ENCODE measurements around the gene SCD5. TPM values are rescaled to one million over a fixed set of nuclear protein-coding genes. Genes with fewer than 3 reads are reported as not detected.

SCD5 gene
- total and polyA plus RNA-seq, 2 of the 13 experiments (the other 11 are each of a cell fraction or from before 2014, with no cell fraction given): not detected

DNA sequence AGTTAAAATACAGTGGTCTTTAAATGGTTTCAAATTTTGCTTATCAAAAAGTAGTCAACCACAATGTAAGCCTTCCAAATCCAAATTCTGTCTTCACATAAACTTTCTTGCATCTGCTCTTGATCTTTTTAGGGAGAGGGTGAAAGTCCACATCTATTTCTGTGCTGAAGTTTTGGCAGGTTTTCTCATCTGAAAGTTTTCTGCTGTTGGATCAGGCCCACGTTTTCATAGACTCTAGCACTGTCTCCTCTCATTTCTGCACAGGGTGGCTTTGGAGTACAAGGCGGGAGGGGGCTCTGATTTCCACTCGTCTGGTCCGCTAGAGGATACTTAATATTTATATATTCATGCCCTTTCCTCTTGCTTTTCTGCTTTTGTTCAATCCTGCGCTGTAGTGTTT, 218.7 kb downstream of the SCD5 start:
- Histone ChIP-seq H3K27me3 (ENCODE audit: control insufficient read depth in 1 of 2, insufficient read depth in 2 of 2, low read length in 2 of 2) (peaks cover 0 to 2% of the 10 kb centered on the region in 2 experiments; a peak in 1 of 5 replicates), H4K20me1 (ENCODE audit: insufficient read depth, low read length) (no peaks in the 10 kb centered on the region), H2AFZ (ENCODE audit: low read length) (no peak overlapping the region), H3K9ac (ENCODE audit: insufficient read depth, low read depth, low read length) (no peak overlapping the region), H3K9me3 (ENCODE audit: low read length) (no peaks in the 10 kb centered on the region), H3K36me3 (replicated peaks in 1 of 2; ENCODE audit: control insufficient read depth in 1 of 2, insufficient read depth in 2 of 2, low read length in 2 of 2) (no peaks in the 10 kb centered on the region), H3K4me1 (ENCODE audit: insufficient read depth, low read length) (peaks cover 21% of the 10 kb centered on the region), H3K79me2 (ENCODE audit: insufficient read depth, low read length) (no peaks in the 10 kb centered on the region), H3K4me3 (replicated peaks in 1 of 3; ENCODE audit: insufficient read depth in 1 of 3, low read depth in 2 of 3, low read length in 3 of 3) (no peak overlapping the region), H3K4me2 (ENCODE audit: low read depth, low read length) (no peak overlapping the region), H3K27ac (ENCODE audit: extremely low read length, insufficient read depth, low read length) (no peak overlapping the region)
- FAIRE-seq: no peak
- in situ Hi-C loops (cut with HindIII; ENCODE audit: extremely low pct_ligation_motif_present, low pct_unique_long_range_greater_than_20kb) (no loop called here), intact Hi-C loops (cut with micrococcal nuclease; ENCODE audit: unreplicated experiment) (loop anchor here (5.0 kb wide), 1 partner anchor 118 kb away; no protein-coding TSS in a partner anchor)
- no peak for ATAC-seq
- no TSS peak for BruUV-seq (replicated peaks)
- ChIA-PET CTCF (ENCODE audit: low intra/inter-chr PET ratio, low total read pairs) (no interaction called here), POLR2A (no interaction called here)
- no peak for DNase-seq (ENCODE audit: low spot score)
- 60% methylated on average over 5 of the region's 5 CpGs for WGBS (ENCODE audit: low lambda C conversion rate)
- TF ChIP-seq ZNF501 (CRISPR knock-in tag; IDR thresholded peaks at IDR 0.05): no peak
- TF ChIP-seq RXRB (CRISPR knock-in tag; IDR thresholded peaks at IDR 0.05; ENCODE audit: borderline replicate concordance): no peak
- TF ChIP-seq EED (CRISPR knock-in tag; IDR thresholded peaks at IDR 0.05): no peak

MicroRNAs within 50 kb of the gene (microRNA counts, 767-probe panel; counts per million panel counts)
- microRNA hsa-miR-575: not detected

Small RNAs within 50 kb of the gene (microRNA-seq; reads per million reads assigned to microRNA genes)
- not detected for gene MIR575

Small RNAs within 50 kb of the gene (small RNA-seq; reads per million reads assigned to genes)
- 0 reads per million in 3 experiments for gene MIR575 (ENCODE audit: insufficient read depth in 2 of 3, insufficient read length in 3 of 3, low read depth in 2 of 3, low replicate concordance in 1 of 3)

Other genes with a start within 250 kb of the SCD5 start
- 0.11 and 0.42 TPM in 2 replicates for gene TMEM150C, start 236.8 kb downstream of the SCD5 start, total RNA-seq (2016; rRNA removed; fragmentation: Illumina TruSeq; extraction: Trizol)
- gene TMEM150C, start 236.8 kb downstream of the SCD5 start, polyA plus RNA-seq (2011; rRNA removed): 0.24 and 0.33 TPM in 2 replicates
- 231 and 351 TPM in 2 replicates for gene SEC31A, start 92.4 kb upstream of the SCD5 start, total RNA-seq (2016; rRNA removed; fragmentation: Illumina TruSeq; extraction: Trizol)
- gene SEC31A, start 92.4 kb upstream of the SCD5 start, polyA plus RNA-seq (2011; rRNA removed): 367 and 435 TPM in 2 replicates
- gene THAP9, start 101.9 kb upstream of the SCD5 start, total RNA-seq (2016; rRNA removed; fragmentation: Illumina TruSeq; extraction: Trizol): 7.2 and 11.4 TPM in 2 replicates
- 4.8 and 6.0 TPM in 2 replicates for gene THAP9, start 101.9 kb upstream of the SCD5 start, polyA plus RNA-seq (2011; rRNA removed)
- 25.2 and 37.9 TPM in 2 replicates for gene LIN54, start 212.0 kb upstream of the SCD5 start, total RNA-seq (2016; rRNA removed; fragmentation: Illumina TruSeq; extraction: Trizol)
- gene LIN54, start 212.0 kb upstream of the SCD5 start, polyA plus RNA-seq (2011; rRNA removed): 22.8 and 32.9 TPM in 2 replicates
- gene COPS4, start 236.4 kb upstream of the SCD5 start, total RNA-seq (2016; rRNA removed; fragmentation: Illumina TruSeq; extraction: Trizol): 52.5 and 90.4 TPM in 2 replicates
- 22.3 and 28.8 TPM in 2 replicates for gene COPS4, start 236.4 kb upstream of the SCD5 start, polyA plus RNA-seq (2011; rRNA removed)